Choroid plexus epithelial cell (primary cell): ENCODE results near the gene WASF2.
"Not testable (repeated sequence)": the region's sequence is repeated elsewhere in the genome, so short reads cannot be mapped to it uniquely, and the experiment has no call there.

Experiments used
- DNase-seq: peaks from one replicate; pipeline ENCODE4 v3.0.0-alpha.2; 2010; ENCODE audit warnings: low read depth
- H3K4me3 ChIP-seq: 2 replicates; pipeline ENCODE4 v1.5.1; 2011; ENCODE audit warnings: low read depth, mild to moderate bottlenecking, control low read depth, low read length, moderate library complexity
- CTCF ChIP-seq: conservative IDR thresholded peaks from 2 replicates; pipeline ENCODE4 v1.5.1; 2011; ENCODE audit warnings: low read depth, mild to moderate bottlenecking, control low read depth, inconsistent platforms, low read length, moderate library complexity

The WASF2 gene, protein sequence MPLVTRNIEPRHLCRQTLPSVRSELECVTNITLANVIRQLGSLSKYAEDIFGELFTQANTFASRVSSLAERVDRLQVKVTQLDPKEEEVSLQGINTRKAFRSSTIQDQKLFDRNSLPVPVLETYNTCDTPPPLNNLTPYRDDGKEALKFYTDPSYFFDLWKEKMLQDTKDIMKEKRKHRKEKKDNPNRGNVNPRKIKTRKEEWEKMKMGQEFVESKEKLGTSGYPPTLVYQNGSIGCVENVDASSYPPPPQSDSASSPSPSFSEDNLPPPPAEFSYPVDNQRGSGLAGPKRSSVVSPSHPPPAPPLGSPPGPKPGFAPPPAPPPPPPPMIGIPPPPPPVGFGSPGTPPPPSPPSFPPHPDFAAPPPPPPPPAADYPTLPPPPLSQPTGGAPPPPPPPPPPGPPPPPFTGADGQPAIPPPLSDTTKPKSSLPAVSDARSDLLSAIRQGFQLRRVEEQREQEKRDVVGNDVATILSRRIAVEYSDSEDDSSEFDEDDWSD

GRCh38 chr1:27489973-27490741 is at the start of gene WASF2:
Gene WASF2 (minus strand): TSS chr1:27490167. CDS start chr1:27428890, 61,277 bp downstream.
- TF ChIP-seq CTCF = no peak
- DNase-seq = peak; percentile 98
- peak within 1 kb of the TSS; percentile 98 for H3K4me3 ChIP-seq

DNA sequence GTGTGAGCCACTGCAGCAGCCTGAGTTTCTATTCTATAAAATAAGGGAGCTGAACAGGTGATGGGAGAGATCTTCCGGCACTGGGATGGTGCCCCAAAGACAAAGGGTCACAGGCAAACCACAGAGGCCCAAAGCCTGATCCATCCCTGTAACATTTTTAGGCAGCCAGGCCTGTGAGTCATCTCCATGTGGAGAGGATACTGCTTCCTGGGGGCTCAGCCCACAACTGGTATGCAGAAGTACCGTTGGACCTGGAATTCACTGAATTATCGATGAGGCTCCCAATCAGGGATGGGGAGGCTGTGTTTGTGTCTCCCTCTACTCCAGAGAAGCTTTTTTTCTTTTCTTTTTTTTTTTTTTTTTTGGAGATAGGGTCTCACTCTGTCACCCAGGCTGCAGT is 48.8 kb upstream of the WASF2 start:
- no peak overlapping the region for H3K4me3 ChIP-seq
- TF ChIP-seq CTCF = no peak
- peak; percentile 76 for DNase-seq

DNA sequence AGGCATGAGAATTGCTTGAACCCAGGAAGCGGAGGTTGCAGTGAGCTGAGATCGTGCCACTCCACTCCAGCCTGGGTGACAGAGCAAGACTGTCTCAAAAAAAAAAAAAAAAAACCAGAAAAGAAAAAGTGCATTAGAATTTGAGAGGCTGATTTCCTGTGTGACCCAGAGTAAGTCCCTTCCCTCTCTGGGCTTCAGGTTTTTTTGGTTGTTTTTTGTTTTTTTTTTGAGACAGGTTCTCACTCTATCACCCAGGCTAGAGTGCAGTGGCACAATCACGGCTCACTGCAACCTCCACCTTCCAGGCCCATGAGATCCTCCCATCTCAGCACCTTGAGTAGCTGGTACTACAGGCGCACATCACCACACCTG is 48.3 kb upstream of the WASF2 start:
- H3K4me3 ChIP-seq, DNase-seq: not testable (repeated sequence)

GRCh38 chr1:27536767-27537166 is 46.8 kb upstream of the WASF2 start:
- DNase-seq = peak; percentile 88
- peak; percentile 19 for TF ChIP-seq CTCF
- no peak overlapping the region for H3K4me3 ChIP-seq

GRCh38 chr1:27536010-27536757 is 46.2 kb upstream of the WASF2 start:
- no peak overlapping the region for H3K4me3 ChIP-seq
- TF ChIP-seq CTCF = no peak
- no peak for DNase-seq

DNA sequence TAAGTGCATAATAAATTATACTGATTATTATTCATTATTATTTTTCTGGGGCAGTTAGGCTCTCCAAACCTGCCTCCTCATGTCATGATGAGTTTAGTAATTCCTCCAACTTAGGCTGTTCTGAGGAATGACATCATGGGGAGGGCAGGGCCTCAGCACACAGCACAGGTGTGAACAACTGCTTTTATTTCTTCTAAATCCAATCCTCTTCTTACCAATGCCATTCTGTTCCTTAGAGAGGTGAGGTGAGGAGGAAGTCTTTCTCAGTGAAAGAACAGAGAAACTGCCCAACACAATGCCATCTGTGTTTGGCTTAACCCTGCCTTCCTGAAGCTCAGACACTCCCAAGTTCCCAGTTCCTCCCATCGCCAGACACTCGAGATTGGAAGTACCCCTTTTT is 45.4 kb upstream of the WASF2 start:
- no peak for DNase-seq
- TF ChIP-seq CTCF = no peak
- H3K4me3 ChIP-seq = no peak overlapping the region

GRCh38 chr1:27531959-27532685 is 42.2 kb upstream of the WASF2 start:
- DNase-seq = no peak
- no peak for TF ChIP-seq CTCF
- no peak overlapping the region for H3K4me3 ChIP-seq
